ENCODE results near the gene PPIA.

- TF ChIP-seq GABPA (IDR thresholded peaks at IDR 0.05; ENCODE audit: low read depth) (no peak), CTCF (IDR thresholded peaks at IDR 0.05; ENCODE audit: insufficient read depth, low read length) (no peak), POLR2AphosphoS5 (IDR thresholded peaks at IDR 0.05; ENCODE audit: low read depth) (no peak)
Measured at GRCh38 chr7:44791278-44792219, 4.9 kb upstream of the PPIA start.

Data from HL-60 (cell line).